LoVo (cell line): ENCODE measurements around the gene RPSA.
"Not testable (repeated sequence)": the region's sequence is repeated elsewhere in the genome, so short reads cannot be mapped to it uniquely, and the experiment has no call there.

Experiments used
- DNase-seq: peaks from one replicate; pipeline ENCODE4 v3.0.0-alpha.2; 2016; ENCODE audit warnings: low spot score

The RPSA gene

GRCh38 chr3:39406368-39407258 lies at the start of gene RPSA:
TSS of gene RPSA (plus strand) at chr3:39406720. CDS start at chr3:39407654, 934 bp downstream.
- peak; percentile 98 for DNase-seq

- DNase-seq, result no peak
Observed at GRCh38 chr3:39358333-39358732, 48.2 kb upstream of the RPSA start.

GRCh38 chr3:39361252-39361927 lies 45.1 kb upstream of the RPSA start:
- DNase-seq, result no peak

DNA sequence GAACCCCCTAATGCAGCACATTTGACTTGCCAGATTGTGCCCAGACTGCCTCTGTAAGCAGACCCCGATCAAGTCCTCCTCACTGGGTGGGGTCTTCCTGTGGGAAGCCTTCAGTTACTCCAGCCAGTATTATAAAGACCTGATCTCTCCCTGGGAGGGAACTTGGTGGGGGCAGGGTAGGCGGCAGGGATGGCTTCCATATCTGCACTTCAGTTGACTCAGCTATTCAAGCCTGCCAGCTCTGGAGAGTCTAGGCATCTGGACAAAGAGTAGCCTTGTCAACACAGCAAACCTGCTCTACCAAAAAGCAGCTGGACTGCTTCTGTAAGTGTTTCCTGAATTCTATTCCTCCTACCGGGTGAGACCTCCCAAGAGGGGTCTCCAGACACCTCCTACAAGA lies 44.3 kb upstream of the RPSA start:
- DNase-seq, result no peak

DNA sequence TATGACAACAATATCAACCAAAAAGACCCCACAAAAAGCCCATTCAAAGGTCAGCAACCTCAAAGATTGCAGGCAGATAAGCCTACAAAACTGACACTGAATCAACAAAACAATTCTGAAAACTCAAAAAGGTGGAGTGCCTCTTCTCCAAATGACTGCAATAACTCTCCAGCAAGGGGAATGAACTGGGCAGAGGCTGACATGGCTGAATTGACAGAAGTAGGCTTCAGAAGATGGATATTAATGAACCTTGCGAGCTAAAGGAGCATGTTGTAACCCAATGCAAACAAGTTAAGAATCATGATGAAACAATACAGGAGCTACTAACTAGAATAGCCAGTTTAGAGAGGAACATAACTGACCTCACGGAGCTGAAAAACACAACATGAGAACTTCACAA lies 43.7 kb upstream of the RPSA start:
- DNase-seq, result no peak

DNA sequence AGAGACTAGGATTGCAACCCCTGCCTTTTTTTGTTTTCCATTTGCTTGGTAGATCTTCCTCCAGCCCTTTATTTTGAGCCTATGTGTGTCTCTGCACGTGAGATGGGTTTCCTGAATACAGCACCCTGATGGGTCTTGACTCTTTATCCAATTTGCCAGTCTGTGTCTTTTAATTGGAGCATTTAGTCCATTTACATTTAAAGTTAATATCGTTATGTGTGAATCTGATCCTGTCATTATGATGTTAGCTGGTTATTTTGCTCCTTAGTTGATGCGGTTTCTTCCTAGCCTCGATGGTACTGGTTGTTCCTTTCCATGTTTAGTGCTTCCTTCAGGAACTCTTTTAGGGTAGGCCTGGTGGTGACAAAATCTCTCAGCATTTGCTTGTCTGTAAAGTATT lies 36.1 kb upstream of the RPSA start:
- DNase-seq, result not testable (repeated sequence)

DNA sequence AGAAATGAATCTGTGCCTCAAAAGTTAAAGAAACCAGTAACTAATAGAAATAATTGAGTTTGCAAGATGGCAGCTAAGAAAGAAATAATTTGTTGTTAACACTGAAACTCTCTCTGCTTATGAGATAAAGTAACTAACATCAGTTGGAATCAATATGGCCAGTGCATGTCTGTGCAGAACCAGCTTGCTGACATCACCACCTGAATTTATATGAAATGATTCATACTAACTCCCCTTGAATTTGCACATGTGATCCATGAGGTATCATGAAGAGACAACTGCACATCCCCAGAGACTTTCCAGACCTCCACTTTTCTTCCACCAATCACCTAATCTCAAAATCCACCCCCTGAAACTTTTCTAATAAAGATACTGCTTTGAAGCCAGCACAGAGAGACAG lies 33.7 kb upstream of the RPSA start:
- no peak for DNase-seq

- DNase-seq, result no peak
Observed at GRCh38 chr3:39376959-39377634, 29.4 kb upstream of the RPSA start.

DNA sequence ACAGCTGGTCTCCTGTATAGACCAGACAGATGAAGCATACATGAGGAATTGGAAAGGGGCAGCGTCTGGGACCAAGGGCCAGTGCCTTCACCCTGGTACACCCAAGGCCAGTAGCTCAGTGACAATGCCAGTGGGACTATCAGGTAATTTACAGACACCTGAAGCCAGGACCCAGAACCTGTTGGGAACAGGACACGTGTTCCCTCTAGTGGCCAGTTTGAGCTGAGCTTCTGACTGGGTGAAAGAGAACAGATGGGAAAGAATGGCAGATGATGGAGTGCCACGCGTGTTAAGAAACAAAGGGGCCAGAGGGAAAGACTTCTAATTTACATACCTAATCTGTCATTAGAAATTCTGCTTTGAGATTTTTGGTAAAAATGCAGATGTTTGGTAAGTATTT lies 28.4 kb upstream of the RPSA start:
- DNase-seq, result peak; percentile 59

- no peak for DNase-seq
Observed at GRCh38 chr3:39378957-39379777, 27.4 kb upstream of the RPSA start.

DNA sequence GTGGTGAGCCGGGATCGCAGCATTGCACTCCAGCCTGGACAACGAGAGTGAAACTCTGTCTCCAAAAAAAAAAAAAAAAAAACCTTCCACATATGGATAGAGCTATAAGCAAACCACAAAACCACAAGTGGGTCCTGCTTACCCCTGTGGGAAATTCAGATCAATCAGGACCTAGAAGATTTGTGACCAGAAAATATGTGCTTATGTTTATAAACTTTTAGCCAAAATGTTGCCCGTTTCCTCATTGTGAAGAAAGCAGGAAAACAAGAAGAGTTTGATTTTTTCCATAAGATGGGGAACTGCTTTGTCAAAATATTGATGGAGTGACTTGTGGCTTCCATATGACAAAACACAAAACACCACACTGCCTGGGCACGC lies 26.8 kb upstream of the RPSA start:
- DNase-seq, result no peak

DNA sequence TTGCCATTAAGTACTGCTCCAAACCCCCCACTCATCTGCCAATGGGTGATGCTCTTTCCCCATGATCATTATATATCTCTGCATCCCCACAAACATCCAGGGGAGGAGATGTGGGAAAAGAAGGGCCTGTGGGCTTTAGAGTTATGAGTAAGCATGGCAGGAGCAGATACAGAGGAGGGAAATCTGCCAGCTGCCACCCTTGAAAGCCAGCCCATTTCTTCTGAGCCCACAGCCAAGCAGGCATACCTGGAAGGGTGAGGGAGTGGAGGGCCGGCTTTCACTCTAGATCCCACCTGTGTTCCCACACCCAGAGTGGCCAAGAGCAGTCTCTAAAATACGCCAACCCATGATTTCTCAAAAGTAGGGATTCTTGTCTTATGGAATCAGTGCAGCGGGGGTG lies 25.1 kb upstream of the RPSA start:
- no peak for DNase-seq

- peak; percentile 87 for DNase-seq
Observed at GRCh38 chr3:39383045-39383880, 23.3 kb upstream of the RPSA start, which contains the start of gene SLC25A38. TSS of gene SLC25A38 (plus strand) at chr3:39383370. CDS start at chr3:39383725, 355 bp downstream.

DNA sequence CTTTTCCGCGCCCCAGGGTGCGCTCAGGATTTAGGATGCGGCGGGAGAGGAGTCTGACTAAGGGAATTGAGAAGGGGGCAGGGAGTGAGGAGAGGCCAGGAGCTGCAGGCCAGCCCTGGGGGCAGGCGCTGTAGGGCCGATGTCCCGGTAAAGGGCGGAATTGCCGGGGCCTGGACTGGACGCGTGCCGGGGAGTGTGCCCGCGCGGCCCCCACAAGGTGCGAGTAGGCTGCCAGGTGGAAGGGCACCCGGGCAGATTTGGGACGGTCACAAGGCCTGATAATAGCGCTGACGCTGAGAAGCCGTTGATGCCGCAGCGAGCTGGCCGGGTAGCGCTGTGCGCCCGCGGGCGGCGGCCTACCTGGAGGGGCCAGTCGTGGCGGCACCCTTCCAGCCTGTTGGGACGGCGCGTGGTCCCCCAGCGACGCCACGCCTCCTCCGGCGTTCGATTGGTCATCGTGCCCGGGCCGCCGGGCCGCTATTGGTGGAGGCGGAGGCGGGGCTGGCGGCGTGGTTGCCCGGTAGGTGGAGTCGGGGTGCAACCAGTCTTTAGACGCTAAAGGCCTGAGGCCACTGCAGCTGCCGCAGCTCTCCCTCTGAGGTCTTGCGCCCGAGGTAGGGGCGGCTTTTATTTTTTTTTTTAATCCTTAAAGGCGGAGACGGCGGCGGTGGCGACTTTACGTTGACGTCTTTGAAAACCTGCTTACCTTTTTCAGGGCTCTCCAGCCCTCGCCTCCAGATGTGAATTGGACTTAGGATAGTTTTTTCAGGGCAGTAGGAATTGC lies 22.4 kb upstream of the RPSA start:
- DNase-seq, result peak; percentile 95

DNA sequence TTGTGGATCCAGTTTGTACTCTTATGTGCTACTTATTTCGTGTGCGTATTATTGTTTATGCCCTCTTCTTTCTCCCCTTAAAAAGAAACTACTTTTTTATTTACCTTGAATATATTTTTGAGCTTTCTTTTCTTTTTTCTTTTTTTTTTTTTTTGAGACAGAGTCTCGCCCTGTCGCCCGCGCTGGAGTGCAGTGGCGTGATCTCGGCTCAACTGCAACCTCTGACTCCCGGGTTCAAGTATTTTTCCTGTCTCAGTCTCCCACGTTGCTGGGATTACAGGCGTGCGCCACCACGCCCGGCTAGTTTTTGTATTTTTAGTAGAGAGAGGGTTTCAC lies 21.9 kb upstream of the RPSA start:
- no peak for DNase-seq

DNA sequence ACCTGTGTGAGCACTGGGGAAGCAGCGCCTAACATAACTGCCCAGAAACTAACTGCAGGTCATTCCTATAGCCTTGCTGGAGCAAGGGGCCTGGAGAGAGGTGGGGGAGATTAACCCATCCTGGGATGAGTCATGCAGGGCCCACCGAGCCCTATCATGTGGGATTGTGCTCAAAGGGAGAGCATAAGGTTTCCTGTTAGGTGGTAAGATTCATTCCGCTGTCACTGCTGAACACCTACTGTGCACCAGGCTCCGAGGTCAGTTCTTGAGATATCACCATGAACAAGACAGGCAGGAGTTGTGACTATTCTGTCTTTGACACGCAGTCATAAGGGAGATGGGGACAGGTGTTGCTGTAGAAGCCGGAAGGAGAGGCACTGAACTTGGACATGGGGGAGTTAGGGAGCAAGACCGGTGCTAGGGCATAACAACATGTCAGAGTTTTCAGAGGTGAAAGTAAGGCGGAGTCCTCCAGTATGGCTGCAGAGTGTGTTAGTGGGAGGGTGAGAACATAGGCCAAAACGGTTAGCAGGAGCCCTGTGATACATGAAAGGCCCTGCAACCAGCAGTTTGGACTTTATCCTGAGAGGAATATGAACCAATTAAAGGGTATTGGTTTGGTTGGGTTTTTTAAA lies 20.9 kb upstream of the RPSA start:
- no peak for DNase-seq

DNA sequence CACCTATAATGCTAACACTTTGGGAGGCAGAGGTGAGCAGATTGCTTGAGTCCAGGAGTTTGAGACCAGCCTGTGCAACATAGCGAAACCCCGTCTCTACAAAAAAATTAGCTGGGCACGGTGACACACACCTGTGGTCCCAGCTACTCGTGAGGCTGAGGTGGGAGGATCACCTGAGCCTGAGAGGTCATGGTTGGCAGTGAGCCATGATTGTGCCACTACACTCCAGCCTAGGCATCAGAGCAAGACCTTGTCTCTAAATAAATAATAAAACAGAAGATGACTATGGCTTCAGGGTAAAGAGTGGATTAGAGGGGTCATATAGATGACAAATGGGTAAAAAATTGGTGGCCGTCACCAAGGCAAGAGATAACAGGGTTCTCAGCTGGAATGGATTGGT lies 20.2 kb upstream of the RPSA start:
- DNase-seq, result no peak

GRCh38 chr3:39387411-39387975 lies 19.0 kb upstream of the RPSA start:
- no peak for DNase-seq

GRCh38 chr3:39388153-39388552 lies 18.4 kb upstream of the RPSA start:
- no peak for DNase-seq
